Natural killer cell (primary cell): Measurements from ENCODE around the gene NMNAT2. TPM values are rescaled to one million over a fixed set of nuclear protein-coding genes. Genes with fewer than 3 reads are reported as not detected.

ENCODE experiments used
- ATAC-seq, 3 donors: fragments of 150-1000 bp in 2 of 3; fragments of 200-7000 bp in 1 of 3; cut with Tn5 transposase; 1 replicate in 1 of 3; 2 replicates in 2 of 3; pipeline ENCODE4 v1.10.0; 2021; ENCODE audit warnings: mild to moderate bottlenecking in 2 of 3, moderate library complexity in 2 of 3
- DNase-seq, 2 donors: peaks; one replicate each; pipeline versions ENCODE4 v3.0.0 to v3.0.0-alpha.2; 2013 to 2021; ENCODE audit warnings: mixed read lengths in 1 of 2
- H3K27ac ChIP-seq: one replicate; pipeline ENCODE4 v1.5.1; 2013; ENCODE audit warnings: mild to moderate bottlenecking, low read length
- H3K27me3 ChIP-seq: one replicate; pipeline ENCODE4 v1.6.1; 2013; ENCODE audit warnings: low read length; ENCODE audit not compliant: control insufficient read depth, insufficient read depth
- H3K36me3 ChIP-seq: one replicate; pipeline ENCODE4 v1.6.1; 2013; ENCODE audit warnings: low read length; ENCODE audit not compliant: control insufficient read depth, insufficient read depth
- H3K4me1 ChIP-seq: one replicate; pipeline ENCODE4 v1.6.1; 2013; ENCODE audit warnings: low read length; ENCODE audit not compliant: control insufficient read depth, insufficient read depth
- H3K4me3 ChIP-seq: one replicate; pipeline ENCODE4 v1.5.1; 2013; ENCODE audit warnings: low read length
- H3K9me3 ChIP-seq: one replicate; pipeline ENCODE4 v1.6.1; 2013; ENCODE audit warnings: low read length; ENCODE audit not compliant: control insufficient read depth, insufficient read depth
- H3K27ac Mint-ChIP-seq, 2 donors: one replicate each; pipeline ENCODE4 v1.8.0; 2022; ENCODE audit warnings: mild to moderate bottlenecking in 2 of 2, mixed read lengths in 2 of 2, moderate library complexity in 1 of 2
- H3K27me3 Mint-ChIP-seq, 2 donors: one replicate each; pipeline ENCODE4 v1.8.0; 2022; ENCODE audit warnings: low read depth in 2 of 2, mixed read lengths in 2 of 2
- H3K36me3 Mint-ChIP-seq: one replicate; pipeline ENCODE4 v1.8.0; 2022; ENCODE audit warnings: mixed read lengths
- H3K4me1 Mint-ChIP-seq, 2 donors: one replicate each; pipeline ENCODE4 v1.8.0; 2022; ENCODE audit warnings: mixed read lengths in 2 of 2
- H3K4me3 Mint-ChIP-seq: one replicate; pipeline ENCODE4 v1.8.0; 2022; ENCODE audit warnings: mild to moderate bottlenecking, moderate library complexity, mixed read lengths
- H3K9me3 Mint-ChIP-seq, 2 donors: one replicate each; pipeline ENCODE4 v1.8.0; 2022; ENCODE audit warnings: mixed read lengths in 2 of 2
- CTCF ChIP-seq: fragments of 200-600 bp; IDR thresholded peaks from one replicate; pipeline ENCODE4 v1.8.0; 2022; ENCODE audit warnings: antibody characterized with exemption
- WGBS: methylation state at CpG from one replicate; pipeline ENCODE4 v1.1.7; 2013; ENCODE audit warnings: missing lambda C conversion rate; ENCODE audit not compliant: insufficient coverage; 5-methylcytosine and 5-hydroxymethylcytosine counted together
- intact Hi-C: fragments of 100-400 bp; cut with micrococcal nuclease; formaldehyde crosslinking; loops from one replicate; pipeline ENCODE4 v1.14.2; 2022
- total RNA-seq, 4 donors: library from RNA; stranded (reverse); fragments of 120-200 nt in 1 of 4; gene quantifications; one replicate each; pipeline versions ENCODE4 v1.2.3 to v1.2.4, GENCODE V29; 2013 to 2022

NMNAT2 gene
- total RNA-seq, 3 donors from 2014 or later (not counting 1 experiment from before 2014, with no cell fraction given): not detected

- Mint-ChIP-seq H3K27ac (no peak overlapping the region), H3K9me3 (no peaks in the 10 kb centered on the region), H3K27me3 (peaks cover 9 to 14% of the 10 kb centered on the region in 2 donors), H3K36me3 (no peaks in the 10 kb centered on the region), H3K4me3 (no peak overlapping the region), H3K4me1 (no peaks in the 10 kb centered on the region)
- intact Hi-C loops: no loop called here
- no peak overlapping the region for H3K27ac ChIP-seq
- H3K9me3 ChIP-seq: no peaks in the 10 kb centered on the region
- ATAC-seq (no peak), DNase-seq (no peak)
- no peak overlapping the region for H3K4me3 ChIP-seq
- TF ChIP-seq CTCF: no peak
- no peaks in the 10 kb centered on the region for H3K36me3 ChIP-seq
- no peaks in the 10 kb centered on the region for H3K4me1 ChIP-seq
- 83% methylated on average over 9 of the region's 11 CpGs for WGBS
- no peaks in the 10 kb centered on the region for H3K27me3 ChIP-seq
These were observed 90.5 kb downstream of the NMNAT2 start for GRCh38 chr1:183327434-183328290.

GRCh38 chr1:183323849-183324683 lies 94.1 kb downstream of the NMNAT2 start:
- intact Hi-C loops: no loop called here
- no peaks in the 10 kb centered on the region for H3K4me1 Mint-ChIP-seq
- H3K36me3 Mint-ChIP-seq: no peaks in the 10 kb centered on the region
- H3K27ac ChIP-seq: no peak overlapping the region
- H3K4me3 ChIP-seq: no peak overlapping the region
- H3K27me3 ChIP-seq: no peaks in the 10 kb centered on the region
- no peak for TF ChIP-seq CTCF
- WGBS: 85% methylated on average over 7 of the region's 7 CpGs
- H3K9me3 ChIP-seq: no peaks in the 10 kb centered on the region
- peaks cover 19 to 24% of the 10 kb centered on the region in 2 donors for H3K27me3 Mint-ChIP-seq
- H3K27ac Mint-ChIP-seq: no peak overlapping the region
- DNase-seq (no peak), ATAC-seq (no peak)
- H3K4me1 ChIP-seq: no peaks in the 10 kb centered on the region
- H3K36me3 ChIP-seq: no peaks in the 10 kb centered on the region
- no peaks in the 10 kb centered on the region for H3K9me3 Mint-ChIP-seq
- H3K4me3 Mint-ChIP-seq: no peak overlapping the region

GRCh38 chr1:183319606-183320005 lies 98.6 kb downstream of the NMNAT2 start:
- Histone ChIP-seq H3K27ac (no peak overlapping the region), H3K4me1 (no peaks in the 10 kb centered on the region), H3K36me3 (no peaks in the 10 kb centered on the region), H3K9me3 (no peaks in the 10 kb centered on the region), H3K4me3 (no peak overlapping the region), H3K27me3 (no peaks in the 10 kb centered on the region)
- no peak for TF ChIP-seq CTCF
- no CpG with 5 or more reads among the region's 4 CpGs for WGBS
- Mint-ChIP-seq H3K4me1 (no peaks in the 10 kb centered on the region), H3K4me3 (no peak overlapping the region), H3K36me3 (no peaks in the 10 kb centered on the region), H3K9me3 (no peaks in the 10 kb centered on the region), H3K27ac (no peak overlapping the region), H3K27me3 (peaks cover 11 to 18% of the 10 kb centered on the region in 2 donors)
- ATAC-seq (no peak), DNase-seq (no peak)
- intact Hi-C loops: no loop called here
